H1 (cell line): ENCODE results near the gene ATF7. TPM values are rescaled to one million over a fixed set of nuclear protein-coding genes. Genes with fewer than 3 reads are reported as not detected.

ENCODE experiments used
- CTCF ChIA-PET: fragments of 300-600 bp; sonication (Branson Sonifier 250); formaldehyde crosslinking; loops from one replicate; lab custom pipeline; 2021; ENCODE audit not compliant: partially characterized antibody; lab: Charles Lee
- POLR2A ChIA-PET: fragments of 300-600 bp; sonication (Branson Sonifier 250); formaldehyde crosslinking; loops from one replicate; lab custom pipeline; 2021; ENCODE audit warnings: inconsistent platforms; ENCODE audit not compliant: partially characterized antibody; lab: Charles Lee
- DNase-seq, 2 experiments: peaks; one replicate each; pipeline versions ENCODE4 v3.0.0 to v3.0.0-alpha.2; 2010 to 2022; ENCODE audit warnings: low spot score in 2 of 2, low read depth in 1 of 2, mixed read lengths in 1 of 2
- FAIRE-seq: peaks from 2 replicates; lab custom pipeline; 2011; peaks lifted over from hg19 to GRCh38; lab: Jason Lieb, UNC
- H2AFZ ChIP-seq: 2 replicates; pipeline ENCODE4 v1.8.1; 2012; ENCODE audit warnings: low read length, inconsistent platforms
- H2AK5ac ChIP-seq: 2 replicates; pipeline ENCODE4 v1.6.1; 2013; ENCODE audit warnings: low read depth, low read length
- H2BK120ac ChIP-seq: replicated peaks from 2 replicates; pipeline ENCODE3; 2013; ENCODE audit warnings: low read depth, low read length, inconsistent platforms
- H2BK12ac ChIP-seq: 2 replicates; pipeline ENCODE4 v1.6.1; 2013; ENCODE audit warnings: low read depth, low read length
- H2BK15ac ChIP-seq: 2 replicates; pipeline ENCODE4 v1.6.1; 2013; ENCODE audit warnings: low read length
- H2BK20ac ChIP-seq: 2 replicates; pipeline ENCODE4 v1.6.1; 2013; ENCODE audit warnings: low read length
- H2BK5ac ChIP-seq: 2 replicates; pipeline ENCODE4 v1.6.1; 2013; ENCODE audit warnings: low read depth, low read length
- H3K14ac ChIP-seq: 2 replicates; pipeline ENCODE4 v1.6.1; 2013; ENCODE audit warnings: inconsistent platforms; ENCODE audit not compliant: insufficient read length
- H3K18ac ChIP-seq: 2 replicates; pipeline ENCODE4 v1.6.1; 2013; ENCODE audit warnings: low read length; ENCODE audit errors: extremely low read depth
- H3K23ac ChIP-seq: 2 replicates; pipeline ENCODE4 v1.6.1; 2013; ENCODE audit warnings: inconsistent platforms; ENCODE audit not compliant: insufficient read length
- H3K23me2 ChIP-seq: 2 replicates; pipeline ENCODE4 v1.6.1; 2013; ENCODE audit warnings: low read depth, low read length
- H3K27ac ChIP-seq: 2 replicates; pipeline ENCODE4 v1.6.1; 2011; ENCODE audit warnings: low read depth, low read length, inconsistent platforms
- H3K27me3 ChIP-seq, 4 experiments: replicated peaks in 1 of 4; 1 replicate in 1 of 4; 2 replicates in 3 of 4; pipeline versions ENCODE4 v1.6.1 to v1.8.1; 2011 to 2013; ENCODE audit warnings: low read length in 3 of 4, mild to moderate bottlenecking in 3 of 4, inconsistent platforms in 2 of 4, mixed read lengths in 2 of 4, moderate library complexity in 1 of 4; ENCODE audit not compliant: control insufficient read depth in 3 of 4, insufficient read depth in 3 of 4; ENCODE audit errors: extremely low read depth in 1 of 4
- H3K36me3 ChIP-seq, 4 experiments: 2 replicates each; pipeline versions ENCODE4 v1.6.1 to v1.8.1; 2011 to 2013; ENCODE audit warnings: mild to moderate bottlenecking in 4 of 4, low read length in 3 of 4, moderate library complexity in 2 of 4, control low read depth in 1 of 4, inconsistent platforms in 1 of 4; ENCODE audit not compliant: insufficient read depth in 4 of 4, control insufficient read depth in 2 of 4
- H3K4ac ChIP-seq: replicated peaks from 2 replicates; pipeline ENCODE3; 2013; ENCODE audit warnings: low read length, low read depth, mixed read lengths, inconsistent platforms; ENCODE audit not compliant: insufficient read length
- H3K4me1 ChIP-seq, 4 experiments: replicated peaks in 1 of 4; 1 replicate in 1 of 4; 2 replicates in 3 of 4; pipeline versions ENCODE4 v1.6.1 to v1.8.1; 2011 to 2013; ENCODE audit warnings: low read length in 3 of 4, inconsistent platforms in 2 of 4, mixed read lengths in 1 of 4; ENCODE audit not compliant: insufficient read depth in 4 of 4, control insufficient read depth in 3 of 4
- H3K4me2 ChIP-seq, 2 experiments: 2 replicates each; pipeline versions ENCODE4 v1.6.1 to v1.8.1; 2011 to 2013; ENCODE audit warnings: low read depth in 2 of 2, low read length in 2 of 2, control low read depth in 1 of 2, inconsistent platforms in 1 of 2, mild to moderate bottlenecking in 1 of 2; ENCODE audit not compliant: insufficient read depth in 1 of 2
- H3K4me3 ChIP-seq, 4 experiments: fragments of 200-600, 300-600 bp in 1 of 4; sonication (generic), shearing (Covaris generic), sonication (Bioruptor Twin) in 1 of 4; 2 replicates each; pipeline versions ENCODE4 v1.5.1 to v1.8.1; 2011 to 2016; ENCODE audit warnings: low read length in 4 of 4, low read depth in 3 of 4, control low read depth in 2 of 4, inconsistent platforms in 2 of 4, mild to moderate bottlenecking in 2 of 4, mixed read lengths in 1 of 4, moderate library complexity in 1 of 4; ENCODE audit not compliant: insufficient read depth in 2 of 4; ENCODE audit errors: extremely low read depth in 1 of 4
- H3K56ac ChIP-seq: replicated peaks from 2 replicates; pipeline ENCODE3; 2013; ENCODE audit warnings: low read depth, mild to moderate bottlenecking, mixed read lengths, low read length, inconsistent platforms; ENCODE audit not compliant: insufficient read length
- H3K79me1 ChIP-seq: 2 replicates; pipeline ENCODE4 v1.6.1; 2013; ENCODE audit warnings: low read depth, low read length, control low read depth
- H3K79me2 ChIP-seq, 2 experiments: 2 replicates each; pipeline versions ENCODE4 v1.6.1 to v1.8.1; 2012 to 2013; ENCODE audit warnings: low read length in 2 of 2, mild to moderate bottlenecking in 2 of 2, inconsistent platforms in 1 of 2; ENCODE audit not compliant: insufficient read depth in 2 of 2, control insufficient read depth in 1 of 2
- H3K9ac ChIP-seq, 4 experiments: replicated peaks in 1 of 4; 1 replicate in 1 of 4; 2 replicates in 3 of 4; pipeline versions ENCODE4 v1.6.1 to v1.8.1; 2011 to 2013; ENCODE audit warnings: low read depth in 3 of 4, low read length in 3 of 4, control low read depth in 2 of 4, mild to moderate bottlenecking in 2 of 4, moderate library complexity in 2 of 4, inconsistent platforms in 1 of 4; ENCODE audit errors: extremely low read depth in 1 of 4
- H3K9me3 ChIP-seq, 2 experiments: 2 replicates each; pipeline versions ENCODE4 v1.6.1 to v1.8.1; 2012 to 2013; ENCODE audit warnings: mild to moderate bottlenecking in 2 of 2, moderate library complexity in 2 of 2, control low read depth in 1 of 2, inconsistent platforms in 1 of 2, low read depth in 1 of 2, low read length in 1 of 2, mixed read lengths in 1 of 2; ENCODE audit not compliant: insufficient read depth in 2 of 2
- H4K20me1 ChIP-seq, 2 experiments: replicated peaks in 1 of 2; 2 replicates each; pipeline versions ENCODE3 to v1.8.1; 2011 to 2013; ENCODE audit warnings: inconsistent platforms in 2 of 2, low read length in 2 of 2, mild to moderate bottlenecking in 1 of 2; ENCODE audit not compliant: insufficient read depth in 2 of 2, control insufficient read depth in 1 of 2
- H4K5ac ChIP-seq: 2 replicates; pipeline ENCODE4 v1.6.1; 2013; ENCODE audit warnings: low read length, low read depth, mixed read lengths, inconsistent platforms; ENCODE audit not compliant: insufficient read length
- H4K8ac ChIP-seq: 2 replicates; pipeline ENCODE4 v1.8.0; 2013; ENCODE audit warnings: mild to moderate bottlenecking, moderate library complexity, low read length, inconsistent platforms; ENCODE audit not compliant: insufficient read depth; ENCODE audit errors: extremely low read depth
- H4K91ac ChIP-seq: replicated peaks from 2 replicates; pipeline ENCODE3; 2013; ENCODE audit warnings: low read length, mixed read lengths, inconsistent platforms; ENCODE audit not compliant: insufficient read length
- BCL11A ChIP-seq, 2 experiments: IDR thresholded peaks; one replicate each; pipeline ENCODE4 v1.6.1; 2011; ENCODE audit warnings: low read depth in 2 of 2, low read length in 2 of 2, mild to moderate bottlenecking in 2 of 2
- BRCA1 ChIP-seq: IDR thresholded peaks from 2 replicates; pipeline ENCODE4 v1.6.1; 2012; ENCODE audit warnings: low read depth, low read length, improper control_type of control experiment
- CREB1 ChIP-seq: IDR thresholded peaks from 2 replicates; pipeline ENCODE4 v1.6.1; 2012; ENCODE audit warnings: inconsistent platforms
- CTCF ChIP-seq, 3 experiments: IDR thresholded peaks; 1 replicate in 2 of 3; 2 replicates in 1 of 3; pipeline versions ENCODE4 v1.5.1 to v1.6.1; 2011; ENCODE audit warnings: low read length in 3 of 3, mild to moderate bottlenecking in 3 of 3, inconsistent platforms in 2 of 3, low read depth in 1 of 3, moderate library complexity in 1 of 3; ENCODE audit not compliant: insufficient read depth in 1 of 3; ENCODE audit errors: control extremely low read depth in 1 of 3
- E2F6 ChIP-seq: IDR thresholded peaks from 2 replicates; pipeline ENCODE4 v1.6.1; 2012; ENCODE audit warnings: inconsistent platforms
- KDM4A ChIP-seq: IDR thresholded peaks from one replicate; pipeline ENCODE4 v1.7.1; 2012; ENCODE audit warnings: low read depth, mild to moderate bottlenecking, moderate library complexity, low read length, inconsistent platforms; ENCODE audit not compliant: severe bottlenecking
- MAFK ChIP-seq: IDR thresholded peaks from 2 replicates; pipeline ENCODE4 v1.6.1; 2012; ENCODE audit warnings: low read depth, mild to moderate bottlenecking, improper control_type of control experiment, low read length
- NANOG ChIP-seq: IDR thresholded peaks from 2 replicates; pipeline ENCODE4 v1.6.1; 2011; ENCODE audit warnings: low read length, low read depth, mild to moderate bottlenecking, inconsistent platforms; ENCODE audit not compliant: insufficient read depth, poor library complexity, severe bottlenecking
- TAF1 ChIP-seq: IDR thresholded peaks from 2 replicates; pipeline ENCODE4 v1.6.1; 2011; ENCODE audit warnings: mild to moderate bottlenecking, low read depth, low read length
- TEAD4 ChIP-seq: IDR thresholded peaks from 2 replicates; pipeline ENCODE4 v1.6.1; 2012; ENCODE audit warnings: low read depth, low read length, inconsistent platforms, mixed read lengths
- WGBS, 2 experiments: shearing (Covaris generic) in 1 of 2; methylation state at CpG; one replicate each; pipeline versions ENCODE4 v1.1.6 to v1.1.7; 2013 to 2015; ENCODE audit warnings: low lambda C conversion rate in 2 of 2, mixed read lengths in 2 of 2, inconsistent platforms in 1 of 2, low coverage in 1 of 2, missing lambda C conversion rate in 1 of 2; ENCODE audit not compliant: insufficient replicate concordance in 2 of 2, insufficient coverage in 1 of 2, insufficient read length in 1 of 2; ENCODE audit errors: extremely low coverage in 1 of 2, missing lambda C conversion rate in 1 of 2; 5-methylcytosine and 5-hydroxymethylcytosine counted together
- polyA plus RNA-seq, 7 experiments: library from polyadenylated mRNA; depleted of rRNA in 3 of 7; stranded (reverse) in 5 of 7; unstranded in 2 of 7; fragments of >200 nt in 5 of 7; fragments of 200-250 nt in 2 of 7; gene quantifications; 1 replicate in 5 of 7; 2 replicates in 1 of 7; 4 replicates in 1 of 7; pipeline versions ENCODE4 v1.2.1 to v1.2.3, GENCODE V29; 2011 to 2013; ENCODE audit warnings: missing spikeins in 2 of 7, mixed read lengths in 2 of 7
- total RNA-seq: library from RNA; stranded (reverse); fragmentation: NEBNext Ultra II Directional; extraction: Animal tissue kit (Norgen Biotek cat#: 25700); gene quantifications from 2 replicates; pipeline ENCODE4 v1.2.1, GENCODE V29; 2021
- TF ChIP-seq, protein P1 (sequence below): IDR thresholded peaks from 2 replicates; pipeline ENCODE4 v1.6.1; 2012; ENCODE audit warnings: inconsistent platforms

ATF7 gene
- total and polyA plus RNA-seq, 2 of the 8 experiments (the other 6 are each of a cell fraction or from before 2014, with no cell fraction given): 10.1 to 16.6 TPM

DNA sequence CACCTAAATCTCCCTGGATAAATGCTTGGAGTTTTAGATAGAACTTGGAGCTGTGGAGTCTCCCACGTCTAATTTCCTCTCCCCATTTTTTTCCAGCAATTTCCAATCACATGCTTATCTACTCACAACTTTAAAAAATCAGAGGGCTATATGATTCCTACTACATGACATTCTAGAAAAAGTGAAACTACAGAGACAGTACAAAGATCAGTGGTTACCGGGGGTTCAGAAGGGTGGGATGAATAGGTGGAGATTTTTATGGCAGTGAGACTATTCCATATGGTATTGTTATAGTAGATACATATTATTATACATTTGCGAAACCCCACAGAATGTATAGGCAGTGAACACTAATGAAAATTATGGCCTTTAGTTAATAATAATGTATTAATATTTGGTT, 35.5 kb downstream of the ATF7 start:
- H2BK15ac ChIP-seq: no peak overlapping the region
- no peaks in the 10 kb centered on the region for H4K20me1 ChIP-seq
- no peak overlapping the region for H2BK20ac ChIP-seq
- H3K4ac ChIP-seq: no peak overlapping the region
- no peak overlapping the region for H2BK5ac ChIP-seq
- H3K4me2 ChIP-seq: no peak overlapping the region
- H3K4me3 ChIP-seq: no peak overlapping the region
- no peak overlapping the region for H4K5ac ChIP-seq
- H3K9ac ChIP-seq: no peak overlapping the region
- H3K14ac ChIP-seq: no peak overlapping the region
- no peak overlapping the region for H2BK12ac ChIP-seq
- no peak overlapping the region for H4K91ac ChIP-seq
- no peaks in the 10 kb centered on the region for H3K27me3 ChIP-seq
- H3K4me1 ChIP-seq: peaks cover 0 to 6% (median 0%) of the 10 kb centered on the region in 4 experiments; a peak in 2 of 7 replicates
- no peak overlapping the region for H3K27ac ChIP-seq
- H2AFZ ChIP-seq: no peak overlapping the region
- POLR2A ChIA-PET: interaction anchor here (1.9 kb wide), 1 partner anchor 33 kb away, joined by 5 read pairs; no protein-coding TSS in a partner anchor
- no peaks in the 10 kb centered on the region for H3K36me3 ChIP-seq
- no peak overlapping the region for H4K8ac ChIP-seq
- no peaks in the 10 kb centered on the region for H3K23me2 ChIP-seq
- H2AK5ac ChIP-seq: no peak overlapping the region
- no peak overlapping the region for H3K18ac ChIP-seq
- no peak overlapping the region for H3K56ac ChIP-seq
- no peak overlapping the region for H3K23ac ChIP-seq
- H3K79me2 ChIP-seq: no peaks in the 10 kb centered on the region
- CTCF ChIA-PET: interaction anchor here (1.6 kb wide), 1 partner anchor 47 kb away, joined by 7 read pairs; no protein-coding TSS in a partner anchor
- H2BK120ac ChIP-seq: no peak overlapping the region
- H3K79me1 ChIP-seq: peaks cover 2% of the 10 kb centered on the region; the same call in 1 of the 2 replicates
- DNase-seq: no peak
- 84% methylated on average over 3 of the region's 3 CpGs; no CpG with 5 or more reads in 1 of the 2 experiments for WGBS, 2 experiments
- FAIRE-seq: no peak
- no peaks in the 10 kb centered on the region for H3K9me3 ChIP-seq
- TF ChIP-seq TAF1 (no peak), BRCA1 (no peak), BCL11A (IDR thresholded peaks at IDR 0.05; ENCODE audit: low read depth in 2 of 2, low read length in 2 of 2) (no peak), TEAD4 (no peak), KDM4A (no peak), NANOG (no peak), CREB1 (no peak), CTCF (IDR thresholded peaks at IDR 0.05; ENCODE audit: control extremely low read depth in 1 of 3, insufficient read depth in 1 of 3, low read depth in 1 of 3, low read length in 3 of 3) (no peak), MAFK (no peak), E2F6 (no peak)
- TF ChIP-seq, protein P1, sequence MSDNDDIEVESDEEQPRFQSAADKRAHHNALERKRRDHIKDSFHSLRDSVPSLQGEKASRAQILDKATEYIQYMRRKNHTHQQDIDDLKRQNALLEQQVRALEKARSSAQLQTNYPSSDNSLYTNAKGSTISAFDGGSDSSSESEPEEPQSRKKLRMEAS: no peak
